ENCODE data around the gene MYO10.

- TF ChIP-seq, protein P1, sequence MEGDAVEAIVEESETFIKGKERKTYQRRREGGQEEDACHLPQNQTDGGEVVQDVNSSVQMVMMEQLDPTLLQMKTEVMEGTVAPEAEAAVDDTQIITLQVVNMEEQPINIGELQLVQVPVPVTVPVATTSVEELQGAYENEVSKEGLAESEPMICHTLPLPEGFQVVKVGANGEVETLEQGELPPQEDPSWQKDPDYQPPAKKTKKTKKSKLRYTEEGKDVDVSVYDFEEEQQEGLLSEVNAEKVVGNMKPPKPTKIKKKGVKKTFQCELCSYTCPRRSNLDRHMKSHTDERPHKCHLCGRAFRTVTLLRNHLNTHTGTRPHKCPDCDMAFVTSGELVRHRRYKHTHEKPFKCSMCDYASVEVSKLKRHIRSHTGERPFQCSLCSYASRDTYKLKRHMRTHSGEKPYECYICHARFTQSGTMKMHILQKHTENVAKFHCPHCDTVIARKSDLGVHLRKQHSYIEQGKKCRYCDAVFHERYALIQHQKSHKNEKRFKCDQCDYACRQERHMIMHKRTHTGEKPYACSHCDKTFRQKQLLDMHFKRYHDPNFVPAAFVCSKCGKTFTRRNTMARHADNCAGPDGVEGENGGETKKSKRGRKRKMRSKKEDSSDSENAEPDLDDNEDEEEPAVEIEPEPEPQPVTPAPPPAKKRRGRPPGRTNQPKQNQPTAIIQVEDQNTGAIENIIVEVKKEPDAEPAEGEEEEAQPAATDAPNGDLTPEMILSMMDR (conservative IDR thresholded peaks at IDR 0.05; ENCODE audit: low read length) = no peak
- TF ChIP-seq EZH2phosphoT487 (IDR thresholded peaks at IDR 0.05; ENCODE audit: borderline replicate concordance, low read depth, low read length) = no peak
Observed at GRCh38 chr5:16879650-16880049, 56.4 kb downstream of the MYO10 start.

Measured in OCI-LY7 (cell line).